ENCODE results near the gene CDK7. TPM values are rescaled to one million over a fixed set of nuclear protein-coding genes. Genes with fewer than 3 reads are reported as not detected.
"Not testable (repeated sequence)": the region's sequence is repeated elsewhere in the genome, so short reads cannot be mapped to it uniquely, and the experiment has no call there.

The CDK7 gene
- total RNA-seq: 24.9 and 37.9 TPM in 2 replicates

DNA sequence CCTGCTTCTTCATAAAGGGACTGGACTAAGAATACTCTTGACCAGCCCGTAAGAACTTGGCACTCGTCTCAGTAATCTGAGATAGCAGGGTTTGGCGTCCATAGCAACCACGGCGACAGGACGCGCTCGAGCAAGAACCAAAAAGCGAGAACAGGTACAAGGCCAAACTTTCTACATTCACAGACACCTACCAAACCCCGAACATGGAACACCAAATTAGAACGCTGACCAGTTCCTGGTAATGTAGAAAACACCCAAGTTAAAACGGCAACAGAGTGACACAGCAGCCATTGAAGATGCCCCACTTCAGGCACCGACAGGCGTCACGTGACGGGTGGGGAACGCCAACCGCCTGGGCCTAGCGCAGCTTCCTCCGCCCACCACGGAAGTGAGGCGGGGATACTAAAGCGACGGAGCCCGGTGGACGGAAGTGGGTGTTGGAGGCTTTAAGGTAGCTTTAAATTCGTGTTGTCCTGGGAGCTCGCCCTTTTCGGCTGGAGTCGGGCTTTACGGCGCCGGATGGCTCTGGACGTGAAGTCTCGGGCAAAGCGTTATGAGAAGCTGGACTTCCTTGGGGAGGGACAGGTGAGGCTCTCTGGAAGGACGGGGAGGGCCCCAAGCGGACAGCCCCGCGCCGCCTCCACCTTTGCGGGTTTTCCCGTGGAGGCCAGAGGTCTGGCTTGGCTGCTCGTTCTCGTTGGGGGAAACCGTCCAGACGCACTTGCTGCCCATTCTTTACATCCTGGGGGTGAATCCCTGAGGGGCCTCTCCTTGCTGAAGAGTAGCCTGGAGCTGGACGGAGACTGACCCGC, at the start of gene CDK7:
TSS of gene CDK7 (plus strand) at position 430 of the 812 bp plus-strand sequence. CDS start at position 520, 90 bp downstream.
- peak; percentile 78 to 93 for DNase-seq (ENCODE audit: low read depth in 2 of 2)

- no peak for DNase-seq (ENCODE audit: low read depth in 2 of 2)
Observed at GRCh38 chr5:69187342-69187741, 47.3 kb upstream of the CDK7 start.

GRCh38 chr5:69188811-69189161, 45.9 kb upstream of the CDK7 start:
- DNase-seq (ENCODE audit: low read depth in 2 of 2): no peak

DNA sequence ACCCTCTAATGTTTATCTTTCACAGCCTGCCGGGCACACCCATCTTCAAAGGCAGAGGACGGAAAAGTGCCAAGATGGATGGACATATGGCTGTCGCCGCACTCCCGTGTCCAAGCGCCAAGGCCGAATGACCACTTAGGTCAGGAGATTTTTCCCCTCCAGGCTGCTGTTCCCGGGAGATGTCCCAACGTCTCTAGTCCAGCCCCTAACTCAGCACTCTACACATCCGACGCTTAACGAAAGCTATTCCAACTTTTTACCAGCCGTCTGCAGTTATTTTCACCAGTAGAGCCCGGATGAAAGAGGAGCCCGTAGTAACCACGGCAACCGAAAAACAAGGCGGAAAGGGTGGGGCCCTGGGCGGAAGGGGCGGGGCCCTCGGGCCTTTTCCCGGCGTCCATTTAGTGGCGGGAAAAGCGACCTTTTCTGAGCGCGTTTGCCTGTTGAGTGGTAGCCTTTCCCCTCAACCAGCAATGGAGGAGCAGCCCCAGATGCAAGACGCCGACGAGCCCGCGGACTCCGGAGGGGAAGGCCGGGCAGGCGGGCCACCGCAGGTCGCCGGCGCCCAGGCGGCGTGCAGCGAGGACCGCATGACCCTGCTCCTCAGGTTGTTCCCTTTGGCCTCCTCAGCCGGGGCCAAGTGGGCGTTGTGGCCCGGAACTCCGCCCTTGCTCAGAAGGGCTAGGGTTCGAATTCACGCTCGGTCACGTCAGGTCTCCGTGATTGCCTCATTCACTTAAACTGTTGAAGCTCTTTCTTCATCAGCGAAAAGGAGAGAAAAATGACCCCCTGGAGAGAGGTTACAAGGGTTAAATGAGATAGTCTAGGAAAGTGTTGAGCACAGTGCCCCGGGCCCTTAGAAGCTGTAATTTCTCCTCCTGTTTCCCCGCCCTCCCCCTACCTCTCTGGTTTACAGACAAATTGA, 45.3 kb upstream of the CDK7 start, which contains the start of gene CENPH:
TSS of gene CENPH (plus strand) at position 422 of the 925 bp plus-strand sequence. CDS start at position 474, 52 bp downstream.
- peak; percentile 83 to 87 for DNase-seq (ENCODE audit: low read depth in 2 of 2)

DNA sequence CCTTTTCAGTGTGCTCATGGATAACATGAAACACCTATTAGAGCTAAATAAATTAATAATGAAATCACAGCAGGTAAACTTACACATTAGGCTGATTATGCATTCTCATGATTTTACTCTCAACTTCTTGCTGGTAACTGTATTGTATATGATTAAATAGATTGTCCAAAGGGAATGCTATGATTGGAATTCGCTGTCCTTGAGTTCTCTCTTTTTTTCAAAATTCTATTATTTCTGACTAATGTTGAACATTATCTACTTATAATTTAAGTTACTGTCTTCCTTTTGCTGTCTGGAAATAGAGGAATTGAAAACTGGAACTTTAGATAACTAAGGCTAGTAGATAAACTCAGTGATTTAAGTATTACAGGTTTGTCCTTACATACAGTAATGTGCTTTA, 32.2 kb upstream of the CDK7 start:
- no peak for DNase-seq (ENCODE audit: low read depth in 2 of 2)

- DNase-seq (ENCODE audit: low read depth in 2 of 2): no peak
Observed at GRCh38 chr5:69206528-69207190, 28.0 kb upstream of the CDK7 start.

GRCh38 chr5:69209602-69210001, 25.1 kb upstream of the CDK7 start:
- no peak for DNase-seq (ENCODE audit: low read depth in 2 of 2)

DNA sequence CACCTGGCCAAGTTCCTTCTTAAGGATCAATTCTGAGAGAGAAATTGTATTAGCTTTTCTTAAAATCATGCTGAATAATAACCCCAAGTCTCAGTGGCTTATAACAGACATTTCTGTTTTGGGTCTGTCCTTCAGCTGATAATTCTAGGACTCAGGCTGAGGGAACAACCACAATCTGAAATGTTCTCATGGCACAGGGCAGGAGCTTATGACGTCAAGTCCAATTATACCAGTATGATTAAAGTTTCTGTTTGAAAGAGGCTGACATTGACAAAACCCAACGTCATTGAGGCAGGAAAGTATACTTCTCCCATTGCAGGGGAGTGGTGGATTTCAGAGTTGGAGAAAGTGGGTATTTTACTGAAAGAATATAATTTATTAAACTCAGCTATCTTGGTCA, 23.5 kb upstream of the CDK7 start:
- no peak for DNase-seq (ENCODE audit: low read depth in 2 of 2)

GRCh38 chr5:69212022-69212421, 22.7 kb upstream of the CDK7 start:
- no peak for DNase-seq (ENCODE audit: low read depth in 2 of 2)

DNA sequence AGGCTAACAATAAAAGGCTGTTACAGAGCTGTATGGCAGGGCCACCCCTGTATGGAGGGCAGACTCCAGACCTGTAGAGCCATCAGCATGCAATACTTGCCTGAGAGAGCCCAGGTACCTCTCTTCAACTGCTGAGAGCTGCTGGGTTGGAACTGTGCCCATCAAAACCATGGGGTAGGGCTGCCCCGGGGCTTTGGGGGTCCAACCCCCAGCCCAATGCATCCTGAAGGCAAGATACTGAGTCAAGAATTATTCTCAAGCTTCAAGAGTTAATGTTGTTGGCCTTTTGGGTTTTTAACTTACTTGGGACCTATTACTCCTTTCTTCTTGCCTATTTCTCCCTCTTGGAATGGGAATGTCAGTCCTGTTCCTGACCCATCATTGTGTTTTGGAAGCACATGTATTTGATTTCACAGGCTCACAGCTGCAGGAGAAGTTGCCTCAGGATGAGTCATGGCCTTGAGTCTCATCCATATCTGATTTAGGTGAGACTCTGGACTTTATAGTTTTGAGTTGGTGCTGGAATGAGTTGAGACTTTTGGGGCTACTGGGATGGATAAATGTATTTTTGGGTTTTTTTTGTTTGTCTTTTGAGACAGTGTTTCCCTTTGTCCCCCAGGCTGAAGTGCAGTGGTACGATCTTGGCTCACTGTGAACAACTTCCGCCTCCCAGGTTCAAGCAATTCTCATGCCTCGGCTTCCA, 21.0 kb upstream of the CDK7 start:
- DNase-seq (ENCODE audit: low read depth in 2 of 2): no peak

DNA sequence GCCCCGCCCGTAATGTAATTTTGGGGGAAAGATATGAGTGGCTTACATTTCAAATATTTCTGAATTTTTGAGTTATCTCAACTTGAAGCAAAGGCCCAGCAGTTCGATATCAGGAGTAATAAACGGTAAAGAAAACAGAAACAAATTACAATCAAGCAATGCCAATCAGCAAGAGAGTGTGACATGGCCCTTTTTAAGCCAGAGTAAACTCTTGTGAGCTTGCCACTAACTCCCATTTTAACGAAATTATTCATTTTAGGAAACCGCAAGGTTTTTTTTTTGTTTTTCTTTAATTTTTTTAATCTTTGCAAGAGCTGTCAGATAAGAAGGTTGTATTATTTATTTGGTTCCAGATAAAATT, 17.6 kb upstream of the CDK7 start:
- DNase-seq (ENCODE audit: low read depth in 2 of 2): no peak

DNA sequence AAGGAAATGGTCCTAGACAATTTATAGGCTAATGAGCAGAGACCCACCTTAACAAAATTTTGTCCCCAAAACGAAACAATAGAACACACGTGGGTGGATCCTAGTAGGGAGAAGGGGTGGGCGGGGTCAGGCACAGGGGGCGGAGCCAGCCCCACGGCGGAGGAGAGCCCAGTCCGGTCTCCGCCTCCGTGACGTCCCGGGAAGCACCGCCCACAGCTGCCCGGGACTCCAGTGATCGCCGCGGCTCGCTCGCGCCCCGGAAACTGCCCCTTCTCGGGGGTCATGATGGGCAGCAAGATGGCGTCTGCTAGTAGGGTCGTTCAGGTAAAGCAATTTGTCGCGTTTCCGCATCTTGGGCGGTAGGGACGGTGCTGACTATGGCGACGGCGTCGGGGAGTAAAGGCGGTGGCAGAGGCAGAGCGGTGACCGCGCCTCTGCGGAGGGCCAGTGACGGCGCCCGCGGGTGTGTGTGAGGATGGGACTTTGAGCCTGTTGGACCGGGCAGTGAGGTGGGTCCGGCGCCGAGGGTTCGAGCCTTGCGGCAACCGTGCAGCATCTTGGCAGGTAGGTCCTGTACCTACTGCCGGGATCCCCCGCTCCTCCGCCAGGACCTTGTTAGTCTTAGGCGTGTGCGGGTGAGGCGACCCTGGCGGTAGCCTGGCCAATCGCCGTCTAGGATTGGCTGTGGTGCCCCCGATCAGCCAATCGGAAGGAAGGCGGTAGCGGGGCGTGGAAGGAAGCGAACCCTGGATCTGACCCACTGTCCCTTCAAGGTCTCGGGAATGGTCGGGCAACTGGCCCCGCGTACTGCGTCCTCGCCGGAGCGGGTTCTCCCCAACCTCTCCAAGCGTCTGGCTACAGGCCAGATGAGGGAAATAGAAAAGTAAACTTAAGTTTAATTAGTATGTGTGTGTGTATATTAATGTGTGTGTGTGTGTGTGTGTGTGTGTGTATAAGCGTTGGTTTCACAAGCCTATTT, 16.8 kb upstream of the CDK7 start:
- peak; percentile 83 to 92 for DNase-seq (ENCODE audit: low read depth in 2 of 2)

DNA sequence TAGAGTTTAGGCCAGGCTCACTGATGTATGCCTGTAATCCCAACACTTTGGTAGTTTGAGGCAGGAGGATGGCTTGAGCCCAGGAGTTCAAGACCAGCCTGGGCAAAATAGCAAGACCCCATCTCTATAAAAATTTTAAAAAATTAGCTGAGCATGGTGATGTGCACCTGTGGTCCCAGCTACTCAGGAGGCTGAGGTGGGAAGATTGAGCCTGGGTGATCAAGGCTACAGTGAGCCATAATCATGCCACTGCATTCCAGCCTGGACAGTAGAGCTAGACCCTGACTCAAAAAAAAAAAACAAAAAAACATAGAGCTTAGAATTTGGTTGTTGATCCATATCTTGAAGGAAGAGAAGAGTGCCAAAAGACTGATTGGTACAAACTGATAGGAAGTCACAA, 14.7 kb upstream of the CDK7 start:
- DNase-seq (ENCODE audit: low read depth in 2 of 2): no peak

DNA sequence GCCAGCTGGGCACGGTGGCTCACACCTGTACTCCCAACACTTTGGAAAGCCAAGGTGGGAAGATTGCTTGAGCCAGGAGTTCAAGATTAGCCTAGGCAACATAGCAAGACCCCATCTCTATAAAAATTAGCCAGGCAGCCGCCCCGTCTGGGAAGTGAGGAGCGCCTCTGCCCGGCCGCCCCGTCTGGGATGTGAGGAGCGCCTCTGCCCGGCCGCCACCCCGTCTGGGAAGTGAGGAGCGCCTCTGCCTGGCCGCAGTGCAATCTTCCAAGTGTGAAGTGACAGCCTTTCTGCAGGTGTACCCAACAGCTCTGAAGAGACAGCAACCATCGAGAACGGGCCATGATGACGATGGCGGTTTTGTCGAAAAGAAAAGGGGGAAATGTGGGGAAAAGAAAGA, 14.3 kb upstream of the CDK7 start:
- not testable (repeated sequence) for DNase-seq (ENCODE audit: low read depth in 2 of 2)

GRCh38 chr5:69220833-69221232, 13.9 kb upstream of the CDK7 start:
- DNase-seq (ENCODE audit: low read depth in 2 of 2): not testable (repeated sequence)

DNA sequence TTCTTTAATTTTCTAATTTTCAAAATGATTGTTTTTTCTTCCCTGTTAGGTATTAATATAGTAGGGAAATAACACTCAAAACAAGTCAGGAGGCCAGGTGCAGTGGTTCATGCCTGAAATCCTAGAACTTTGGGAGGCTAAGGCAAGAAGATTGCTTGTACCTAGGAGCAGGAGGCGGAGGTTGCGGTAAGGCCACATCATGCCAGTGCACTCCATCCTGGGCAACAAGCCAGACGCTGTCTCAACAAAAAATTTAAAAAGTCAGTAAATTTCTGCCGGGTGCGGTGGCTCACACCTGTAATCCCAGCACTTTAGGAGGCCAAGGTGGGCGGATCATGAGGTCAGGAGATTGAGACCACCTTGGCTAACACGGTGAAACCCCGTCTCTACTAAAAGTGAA, 10.2 kb upstream of the CDK7 start:
- no peak for DNase-seq (ENCODE audit: low read depth in 2 of 2)

DNA sequence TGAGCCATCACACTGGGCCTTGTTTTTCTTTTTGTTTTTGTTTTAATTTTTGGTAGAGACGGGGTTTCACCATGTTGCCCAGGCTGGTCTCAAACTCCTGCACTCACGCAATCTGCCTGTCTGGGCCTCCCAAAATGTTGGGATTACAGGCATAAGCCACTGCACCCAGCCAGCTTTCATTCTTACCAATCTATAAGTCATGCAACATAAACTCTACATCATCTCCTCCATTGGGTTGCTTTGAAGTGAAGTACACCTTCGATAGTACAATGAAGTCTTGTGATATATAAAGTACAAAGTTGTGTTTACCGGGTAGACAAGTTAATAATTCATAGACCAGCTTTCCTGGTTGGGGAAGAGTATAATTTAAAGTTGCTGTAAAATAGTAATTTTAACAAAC, 8.8 kb upstream of the CDK7 start:
- DNase-seq (ENCODE audit: low read depth in 2 of 2): no peak

GRCh38 chr5:69230181-69230580, 4.5 kb upstream of the CDK7 start:
- no peak for DNase-seq (ENCODE audit: low read depth in 2 of 2)

GRCh38 chr5:69231281-69231680, 3.4 kb upstream of the CDK7 start:
- no peak for DNase-seq (ENCODE audit: low read depth in 2 of 2)

GRCh38 chr5:69231851-69232250, 2.8 kb upstream of the CDK7 start:
- DNase-seq (ENCODE audit: low read depth in 2 of 2): no peak
